NCI-H1105 (cell line): Measurements from ENCODE around the gene MYL5.
"Not testable (repeated sequence)": the region's sequence is repeated elsewhere in the genome, so short reads cannot be mapped to it uniquely, and the experiment has no call there.

Experiments
- DNase-seq: peaks from one replicate; lab custom pipeline; 2025; lab: John Stamatoyannopoulos, UW

The MYL5 gene

GRCh38 chr4:669806-670559 lies 4.4 kb upstream of the MYL5 start:
- DNase-seq = not testable (repeated sequence)

DNA sequence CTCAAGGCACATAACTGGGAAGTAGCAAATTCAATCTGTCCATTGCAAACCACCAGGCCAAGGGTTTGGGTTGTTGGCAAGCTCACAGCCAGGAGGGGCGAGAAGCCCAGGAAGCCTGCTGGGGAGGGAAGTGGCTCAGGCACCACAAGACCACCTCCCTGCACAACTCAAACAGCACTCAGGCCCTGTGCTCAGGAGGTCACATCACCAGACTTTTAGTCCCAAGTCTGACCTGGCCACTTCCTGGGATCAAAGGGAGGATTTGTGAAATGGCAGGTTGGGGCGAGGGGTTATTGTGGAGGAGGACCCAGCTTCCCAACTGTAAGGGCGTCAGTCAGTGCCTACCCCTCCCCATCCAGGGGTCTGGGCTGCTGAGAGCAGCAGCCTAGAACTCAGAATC lies 2.6 kb upstream of the MYL5 start:
- no peak for DNase-seq

DNA sequence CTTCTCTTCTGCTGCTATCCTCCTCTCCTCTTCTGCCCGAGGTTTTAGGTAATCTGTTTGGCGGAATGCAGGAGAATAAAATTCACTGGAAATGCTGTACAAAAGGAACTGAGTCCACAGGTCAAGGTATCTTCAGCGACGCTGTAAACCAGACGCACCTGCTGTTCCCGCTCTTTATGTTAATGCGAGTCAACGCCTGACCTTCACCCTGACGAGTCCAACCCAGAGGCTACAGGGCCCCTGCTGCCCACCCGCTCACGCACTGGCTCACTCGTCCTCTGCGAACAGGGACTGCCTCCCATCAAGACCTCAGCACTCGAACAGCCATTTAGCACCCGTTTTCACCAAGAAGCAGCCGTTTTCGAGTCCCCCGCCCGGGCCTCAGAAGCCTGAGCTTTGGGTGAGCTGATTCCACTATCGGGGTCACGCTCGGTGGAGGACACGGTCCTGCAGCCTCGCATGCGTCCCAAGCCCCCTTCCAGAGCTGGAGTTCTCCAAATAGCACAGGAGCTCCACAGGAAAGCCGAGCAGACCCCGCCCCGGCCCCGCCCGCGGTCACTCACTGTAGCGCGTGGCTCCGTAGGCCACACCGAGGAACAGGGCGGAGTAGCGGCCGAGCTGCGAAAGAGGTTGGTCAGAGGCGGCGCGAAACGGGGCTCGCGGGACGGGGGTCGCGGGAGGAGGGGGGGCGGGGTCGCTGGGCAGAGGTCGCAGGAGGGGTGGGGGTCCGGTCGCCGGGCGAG lies 822 bp upstream of the MYL5 start:
- no peak for DNase-seq

- DNase-seq = no peak
These were observed 917 bp downstream of the MYL5 start for GRCh38 chr4:675036-675882.

DNA sequence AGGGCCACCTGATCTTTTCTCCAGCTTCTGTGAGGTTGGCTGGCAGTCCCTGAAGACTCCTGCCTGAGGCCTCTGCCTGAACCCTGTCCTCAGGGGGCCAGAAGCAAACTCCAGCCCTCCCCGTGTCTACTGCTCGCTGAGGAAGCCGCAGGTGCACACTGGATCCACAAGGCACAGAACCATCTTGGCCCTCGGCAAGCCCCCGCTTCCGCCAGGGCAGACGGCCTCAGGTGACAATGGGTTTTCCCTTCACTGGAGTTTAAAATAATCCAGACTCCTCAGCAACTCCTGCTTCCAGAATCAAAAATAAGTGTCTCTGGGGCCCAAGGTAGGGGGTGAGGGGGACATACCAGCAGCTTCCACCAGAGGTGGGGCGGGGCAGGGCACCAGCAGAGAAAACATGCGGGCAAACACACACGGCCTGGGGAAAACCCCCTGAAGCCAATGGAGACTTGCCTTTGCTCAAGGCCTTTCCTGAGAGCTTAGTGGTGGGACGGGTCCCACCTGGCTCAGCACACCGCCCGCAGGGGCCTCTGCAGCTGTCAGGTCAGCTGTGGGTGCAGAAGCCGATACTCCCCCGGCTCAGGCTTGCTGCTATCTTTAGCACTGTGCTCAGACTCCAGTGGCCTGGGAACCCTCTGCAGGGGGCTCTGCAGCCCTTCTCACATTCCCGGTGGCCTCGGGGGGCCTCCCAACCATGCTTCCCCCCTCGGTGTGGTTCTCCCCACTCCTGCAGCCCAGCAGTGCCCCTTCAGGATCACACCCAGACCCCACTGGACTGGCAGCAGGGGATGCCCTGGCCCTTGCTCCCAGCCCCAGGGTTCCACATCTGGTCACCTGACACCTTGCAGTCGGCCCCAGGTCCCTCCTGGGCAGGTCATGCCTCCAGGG lies 1.9 kb downstream of the MYL5 start:
- DNase-seq = no peak

GRCh38 chr4:676871-677235 lies 2.5 kb downstream of the MYL5 start:
- no peak for DNase-seq

DNA sequence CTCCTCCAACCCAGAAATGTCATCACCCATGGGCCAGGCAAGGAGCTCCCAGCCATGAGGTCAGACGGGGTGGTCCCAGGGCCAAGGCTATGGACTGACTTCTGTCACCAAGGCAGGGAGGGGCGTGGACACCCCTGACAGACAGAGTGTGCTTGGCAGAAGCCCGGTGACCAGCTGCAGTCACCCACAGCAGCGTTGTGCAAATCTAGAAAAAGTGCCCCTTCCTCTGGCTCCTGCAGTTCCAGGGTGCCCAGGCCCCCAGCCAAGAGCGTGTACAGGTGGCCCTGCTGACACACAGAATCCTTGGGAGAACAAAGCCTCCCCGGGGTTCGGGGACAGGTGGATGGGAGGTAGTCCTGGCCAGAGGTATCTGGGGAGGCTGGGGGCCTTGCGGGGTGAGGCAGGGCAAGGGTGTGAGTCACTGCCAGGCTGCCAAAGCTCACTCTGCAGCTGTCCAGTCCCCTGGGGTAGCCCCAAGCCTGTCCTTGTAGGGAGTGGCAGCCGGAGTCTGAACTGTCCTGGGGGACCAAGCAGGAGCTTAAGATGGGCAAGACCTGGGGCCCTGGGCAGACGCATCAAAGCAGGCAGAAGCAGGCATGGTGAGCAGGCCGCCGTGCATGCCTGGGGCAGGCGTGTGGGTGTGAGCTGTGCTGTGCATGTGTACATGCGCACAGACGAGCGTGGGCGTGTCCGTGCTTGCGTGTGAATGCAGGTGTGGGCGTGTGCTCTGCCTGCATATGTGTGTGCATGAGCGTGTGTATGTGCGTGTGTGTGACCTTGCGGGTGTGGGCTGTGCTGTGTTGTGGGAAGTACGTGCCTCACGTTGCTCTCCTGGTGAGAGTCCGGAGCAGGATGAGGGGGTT lies 3.3 kb downstream of the MYL5 start:
- DNase-seq = no peak

- no peak for DNase-seq
These were observed 4.2 kb downstream of the MYL5 start for GRCh38 chr4:678331-679103.

GRCh38 chr4:679104-679481 lies 4.8 kb downstream of the MYL5 start:
- DNase-seq = no peak

GRCh38 chr4:679629-680028 lies 5.3 kb downstream of the MYL5 start:
- DNase-seq = no peak

DNA sequence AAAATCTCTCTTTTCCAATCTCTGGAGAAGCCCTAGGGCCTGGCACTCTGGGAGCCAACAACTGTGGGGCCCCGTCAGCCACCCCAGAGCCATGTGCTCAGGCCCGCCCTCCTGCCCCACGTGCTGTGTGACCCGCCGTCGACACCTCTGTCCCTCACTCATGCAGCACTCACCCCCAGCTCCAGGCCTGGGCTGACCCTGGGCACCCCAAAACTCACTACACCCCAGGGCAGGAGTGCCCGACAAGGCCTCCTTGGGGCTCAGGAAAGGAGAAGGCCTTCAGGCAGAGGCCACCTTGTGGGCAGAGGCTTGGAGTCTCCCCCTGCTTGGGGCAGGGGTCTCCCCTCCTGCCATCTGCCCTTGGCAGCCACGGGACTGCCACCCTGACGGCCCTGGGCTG lies 5.7 kb downstream of the MYL5 start:
- DNase-seq = no peak

- DNase-seq = no peak
These were observed 6.2 kb downstream of the MYL5 start for GRCh38 chr4:680551-680927.

DNA sequence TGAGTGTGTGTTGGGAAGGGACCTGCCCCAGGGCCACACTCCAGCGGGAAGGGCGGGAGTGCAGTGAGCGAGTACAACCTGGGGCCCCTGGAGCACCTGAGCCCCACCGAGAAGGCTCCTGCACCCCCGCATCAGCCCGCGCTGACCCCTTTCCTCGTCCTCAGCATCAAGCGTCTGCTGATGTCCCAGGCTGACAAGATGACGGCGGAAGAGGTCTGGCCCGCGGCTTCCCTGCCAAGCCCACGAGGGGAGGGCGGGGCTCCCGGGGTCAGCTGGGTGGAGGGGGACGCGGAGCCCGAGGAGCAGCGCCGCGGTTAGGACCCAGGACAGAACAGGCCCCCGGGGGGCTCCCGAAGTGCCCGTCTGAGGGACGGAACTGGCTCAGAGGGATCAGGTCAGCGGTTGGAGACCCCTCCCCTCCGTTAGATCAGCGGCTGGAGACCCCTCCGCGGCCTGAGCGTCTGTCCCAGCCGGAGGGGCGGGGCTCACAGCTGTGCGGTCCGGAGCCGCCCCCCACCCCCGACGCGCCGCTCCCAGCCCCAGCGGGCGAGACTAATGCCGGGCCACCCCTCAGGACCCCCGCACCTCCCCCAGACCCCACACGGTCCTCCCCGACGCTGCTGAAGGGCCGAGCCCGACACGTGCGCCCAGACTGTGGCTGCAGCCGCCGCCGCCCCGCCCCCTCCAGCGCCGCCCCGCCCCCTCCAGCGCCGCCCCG lies 6.7 kb downstream of the MYL5 start:
- no peak for DNase-seq

GRCh38 chr4:681736-682451 lies 7.6 kb downstream of the MYL5 start:
- DNase-seq = peak; percentile 60

DNA sequence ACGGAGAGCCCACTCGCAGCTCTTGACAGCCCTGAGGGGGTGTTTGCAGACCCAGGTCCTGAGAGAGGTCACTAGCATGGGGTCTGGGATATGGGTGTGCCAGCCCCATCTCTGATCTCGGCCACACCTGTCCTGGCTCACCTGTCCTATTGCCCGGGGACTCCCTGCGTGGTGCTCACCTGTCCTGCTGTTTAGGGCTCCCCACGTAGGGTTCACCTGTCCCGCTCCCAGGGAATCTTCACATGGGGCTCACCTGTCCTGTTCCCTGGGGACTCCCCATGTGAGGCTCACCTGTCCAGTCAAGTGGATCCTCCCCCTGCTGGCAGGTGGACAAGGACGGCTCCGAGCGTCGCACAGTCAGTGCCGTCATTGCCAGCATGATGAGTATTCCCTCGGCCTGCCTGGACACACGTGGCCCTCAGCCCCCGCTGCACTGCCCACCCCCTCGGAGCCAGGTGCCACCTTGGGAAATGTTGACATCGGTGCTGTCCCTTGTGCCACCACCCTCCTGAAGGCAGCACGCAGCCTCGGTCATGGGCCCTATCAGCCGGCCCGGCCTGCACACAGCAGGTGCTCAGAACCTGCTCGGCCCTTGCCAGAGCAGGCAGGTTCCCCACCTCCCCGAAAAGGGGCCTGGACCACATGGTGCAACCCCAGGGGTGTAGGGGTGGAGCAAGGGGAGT lies 8.3 kb downstream of the MYL5 start:
- no peak for DNase-seq

- no peak for DNase-seq
These were observed 9.0 kb downstream of the MYL5 start for GRCh38 chr4:683247-683897.

DNA sequence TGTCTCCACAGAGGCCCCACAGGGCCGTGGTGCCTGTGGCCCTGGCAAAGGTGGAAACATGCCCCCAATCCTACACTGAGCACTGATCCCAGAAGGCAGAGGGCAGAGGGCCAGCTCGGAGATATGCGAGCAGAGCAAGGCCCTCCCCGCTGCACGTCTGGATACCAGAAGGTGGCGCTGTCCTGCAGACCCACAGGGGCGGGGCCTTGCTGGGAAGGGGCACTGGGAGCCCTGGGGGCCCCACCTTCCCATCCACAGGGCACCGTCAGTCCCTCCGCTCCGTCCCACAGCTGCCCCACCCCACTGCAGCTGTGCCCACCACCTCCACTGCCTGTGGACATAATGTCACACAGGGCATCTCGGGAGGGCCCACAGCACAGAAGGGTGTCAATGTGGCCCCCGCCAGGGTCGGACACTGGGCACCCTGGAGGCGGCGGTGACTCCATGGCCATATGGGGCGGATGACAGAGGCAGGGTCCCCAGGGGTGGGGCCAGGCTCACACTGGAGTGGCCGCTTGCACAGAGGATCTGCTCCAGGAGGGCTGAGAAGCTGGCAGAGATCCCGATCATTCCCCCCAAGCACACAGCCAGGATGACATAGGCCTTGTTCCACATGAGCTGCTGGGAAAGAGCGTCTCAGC lies 9.8 kb downstream of the MYL5 start:
- no peak for DNase-seq
